Kidney glomerular epithelial cell (primary cell): Measurements from ENCODE around the gene SRP9.
A peak's percentile ranks its signal among the peaks of the same experiment; 100 is the strongest.

Source experiments
- DNase-seq: peaks from one replicate; lab custom pipeline; 2025; lab: John Stamatoyannopoulos, UW

SRP9 gene, protein sequence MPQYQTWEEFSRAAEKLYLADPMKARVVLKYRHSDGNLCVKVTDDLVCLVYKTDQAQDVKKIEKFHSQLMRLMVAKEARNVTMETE

DNA sequence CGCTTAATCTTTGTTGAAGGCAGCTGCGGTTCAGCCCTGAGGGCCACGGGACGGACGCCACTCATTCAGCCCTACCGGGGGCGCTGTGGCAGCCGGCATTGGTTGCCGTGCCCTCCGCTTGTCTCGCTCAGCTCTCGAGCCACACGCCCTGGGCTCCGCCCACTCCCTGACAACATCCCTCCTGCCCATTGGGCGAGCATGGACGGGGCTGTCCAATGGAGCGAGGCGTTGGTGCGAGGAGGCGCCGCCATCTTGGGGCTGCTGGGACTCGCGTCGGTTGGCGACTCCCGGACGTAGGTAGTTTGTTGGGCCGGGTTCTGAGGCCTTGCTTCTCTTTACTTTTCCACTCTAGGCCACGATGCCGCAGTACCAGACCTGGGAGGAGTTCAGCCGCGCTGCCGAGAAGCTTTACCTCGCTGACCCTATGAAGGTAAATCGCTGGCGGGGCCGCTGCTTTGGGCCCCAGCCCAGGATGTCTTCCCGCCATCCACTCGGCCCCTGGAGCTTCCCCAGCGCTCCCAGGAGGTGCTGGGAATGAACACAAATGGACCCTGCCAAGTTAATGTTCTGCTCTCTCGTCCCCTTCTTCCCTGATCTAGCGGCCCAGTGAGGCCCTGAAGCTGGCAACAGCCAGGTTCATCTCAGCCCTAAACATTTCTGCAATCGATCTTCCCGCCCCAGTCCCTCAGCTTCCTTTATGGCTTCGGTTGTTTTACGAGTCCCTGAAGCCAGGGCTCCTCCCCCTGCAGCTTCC, at the start of gene SRP9:
TSS of gene SRP9 (plus strand) at position 244 of the 754 bp plus-strand sequence. CDS start at position 359, 115 bp downstream.
- peak; percentile 95 for DNase-seq

DNA sequence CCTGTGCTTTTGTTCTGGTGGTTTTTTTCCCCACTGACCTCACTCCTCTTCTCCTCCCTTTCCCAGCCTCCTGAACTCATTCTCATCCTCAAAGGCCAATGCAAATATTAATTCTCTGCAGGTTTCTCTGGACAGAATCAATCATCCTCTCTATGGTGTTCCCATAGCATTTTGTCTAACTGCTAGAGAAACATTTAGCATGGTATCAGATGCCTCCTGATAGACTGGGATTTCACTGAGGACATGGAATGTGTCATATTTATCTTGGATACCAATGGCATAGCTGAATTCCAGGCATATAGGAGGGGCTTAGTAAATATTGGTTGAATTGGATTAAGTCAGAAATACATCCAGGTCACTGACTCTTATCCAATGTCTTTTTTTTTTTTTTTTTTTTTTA, 46.1 kb upstream of the SRP9 start:
- peak; percentile 5 for DNase-seq

DNA sequence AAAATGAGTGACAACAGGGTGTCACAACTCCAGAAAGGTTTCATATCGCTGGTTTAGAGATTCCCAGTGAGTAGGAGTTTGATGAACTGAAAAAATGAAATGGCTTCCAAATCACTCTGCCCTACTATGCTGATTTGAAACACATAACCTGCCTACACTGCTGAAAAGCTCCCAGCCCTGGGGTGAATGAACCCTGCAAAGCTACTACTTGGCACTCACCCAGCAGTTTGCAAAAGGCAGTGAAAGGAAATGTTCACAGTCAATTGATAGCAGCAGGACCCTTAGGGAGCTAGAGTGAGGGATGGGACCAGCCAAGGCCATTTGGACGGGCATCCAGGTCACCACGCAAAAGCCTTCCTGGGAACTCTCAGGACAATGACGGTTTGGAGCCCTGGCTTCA, 44.4 kb upstream of the SRP9 start:
- no peak for DNase-seq

DNA sequence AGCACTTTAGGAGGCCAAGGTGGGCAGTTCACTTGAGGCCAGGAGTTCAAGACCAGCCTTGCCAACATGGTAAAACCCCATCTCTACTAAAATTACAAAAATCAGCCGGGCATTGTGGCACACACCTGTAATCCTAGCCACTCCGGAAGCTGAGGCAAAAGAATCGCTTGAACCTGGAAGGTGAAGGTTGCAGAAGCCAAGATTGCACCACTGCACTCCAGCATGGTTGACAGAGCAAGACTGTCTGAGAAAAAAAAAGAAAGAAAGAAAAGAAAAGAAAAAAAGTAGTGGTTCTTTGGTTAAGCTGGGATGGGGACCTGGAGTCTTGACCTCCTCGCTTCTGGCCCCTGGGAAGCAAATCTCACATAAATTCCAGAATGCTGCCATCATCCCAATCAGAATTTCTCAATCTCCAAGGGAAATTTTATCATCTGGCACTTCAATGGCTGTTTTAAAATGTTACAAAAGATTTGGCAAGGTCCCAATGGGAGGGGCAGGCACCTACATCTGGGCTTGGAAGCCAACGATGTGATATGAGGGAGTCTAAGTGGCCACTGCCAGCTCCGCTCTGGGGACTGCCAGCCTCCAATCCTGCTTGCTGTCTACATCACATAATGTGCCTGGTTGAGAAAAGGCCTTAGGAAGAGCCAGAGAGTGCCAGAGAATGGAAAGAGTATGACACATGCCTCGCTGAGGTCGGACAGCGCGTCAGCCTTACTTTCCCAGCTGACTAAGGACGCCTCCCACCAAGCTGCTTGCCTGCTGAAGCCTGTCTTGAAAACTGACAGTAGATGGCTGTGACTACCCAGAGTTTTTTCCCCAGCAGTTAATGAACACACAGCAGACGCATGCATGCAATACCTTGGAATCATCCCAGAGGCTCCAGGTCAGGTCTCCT, 42.1 kb upstream of the SRP9 start:
- DNase-seq: peak; percentile 99

DNA sequence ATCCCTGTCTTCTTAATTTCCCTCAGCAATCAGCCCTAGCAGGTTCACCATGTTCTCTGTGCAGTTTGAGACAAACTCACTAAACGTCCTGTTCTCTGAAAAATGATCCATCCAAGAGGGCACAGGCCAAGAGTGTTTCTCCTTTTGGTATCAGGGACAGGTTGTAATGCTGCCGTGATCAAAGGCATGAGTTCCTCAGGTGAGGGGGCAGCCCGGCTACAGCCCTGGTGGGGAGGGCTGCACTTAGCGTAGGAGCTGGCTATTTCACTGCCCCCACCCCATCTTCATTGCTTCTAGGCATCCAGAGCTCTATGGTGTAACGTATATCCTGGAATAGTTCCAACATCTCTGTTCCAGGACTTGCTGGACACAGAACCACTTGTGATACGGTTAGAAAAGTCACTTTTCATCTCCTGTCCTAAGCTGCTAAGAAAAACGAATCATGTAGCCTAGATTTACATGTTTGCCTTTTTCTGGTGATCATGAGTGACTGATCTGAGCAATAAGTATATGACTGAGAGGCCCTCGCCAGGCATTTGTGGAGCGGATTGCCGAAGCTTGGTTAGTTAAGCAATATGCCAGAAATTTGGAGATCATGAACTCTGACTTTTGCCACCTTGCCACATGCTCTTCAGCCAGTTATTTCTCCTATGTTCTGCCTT, 41.1 kb upstream of the SRP9 start:
- peak; percentile 16 for DNase-seq

DNA sequence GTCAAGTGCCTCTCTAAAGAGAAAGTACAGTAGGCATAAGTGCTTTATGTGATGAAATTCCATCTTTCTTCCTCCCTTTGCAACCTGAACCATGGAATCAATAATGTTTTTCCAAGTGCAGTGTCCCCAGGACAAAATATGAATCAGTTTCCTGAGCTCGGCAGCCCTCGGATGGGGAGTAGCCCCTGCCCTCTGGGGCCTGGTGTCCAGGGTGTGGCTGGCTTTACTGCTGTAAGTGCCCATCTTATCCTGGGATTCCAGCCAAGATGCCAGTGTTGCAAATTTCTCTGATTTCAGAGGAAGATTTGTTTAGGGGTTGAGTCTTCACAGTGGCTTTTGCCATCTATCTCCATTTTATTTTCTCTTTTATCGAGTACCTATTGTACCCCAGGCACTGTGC, 40.5 kb upstream of the SRP9 start:
- DNase-seq: peak; percentile 16

DNA sequence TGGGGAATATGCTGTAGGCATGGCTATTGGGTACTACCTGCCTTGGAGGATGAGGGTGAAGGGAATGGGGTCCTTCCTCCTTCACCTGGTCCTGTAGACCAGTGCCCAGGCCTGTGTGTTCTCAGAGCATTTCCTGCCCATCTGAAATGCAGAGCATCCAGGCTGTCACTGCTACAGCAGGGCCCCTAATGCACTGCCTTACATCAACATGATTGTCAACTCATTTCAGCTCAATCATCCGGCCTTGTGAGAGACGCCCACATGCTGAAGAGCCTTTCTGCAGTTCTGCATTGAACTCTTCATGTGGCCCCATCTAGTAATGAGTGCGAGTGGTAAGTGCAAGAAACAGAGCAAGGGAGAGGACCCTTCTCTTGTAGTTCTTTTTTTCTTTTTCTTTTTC, 39.8 kb upstream of the SRP9 start:
- no peak for DNase-seq

DNA sequence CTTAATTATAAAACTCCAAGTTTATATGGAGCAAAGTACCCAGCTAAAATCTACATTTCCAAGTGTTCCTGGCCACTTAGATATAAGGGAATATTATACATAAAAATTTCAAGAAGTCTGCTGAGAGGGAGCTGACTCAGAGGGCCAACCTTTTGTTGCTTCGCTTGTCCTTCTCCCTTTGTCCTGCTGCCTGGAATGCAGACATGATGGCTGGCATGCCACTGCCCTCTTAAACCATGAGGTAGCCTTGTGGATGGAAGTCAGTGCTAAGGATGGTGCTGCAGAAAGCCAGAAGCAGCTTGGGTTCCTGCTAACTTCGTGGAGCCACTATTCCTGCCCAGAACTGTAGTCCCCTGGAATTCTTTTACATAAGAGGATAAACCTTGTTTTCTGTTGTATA, 38.9 kb upstream of the SRP9 start:
- no peak for DNase-seq

DNA sequence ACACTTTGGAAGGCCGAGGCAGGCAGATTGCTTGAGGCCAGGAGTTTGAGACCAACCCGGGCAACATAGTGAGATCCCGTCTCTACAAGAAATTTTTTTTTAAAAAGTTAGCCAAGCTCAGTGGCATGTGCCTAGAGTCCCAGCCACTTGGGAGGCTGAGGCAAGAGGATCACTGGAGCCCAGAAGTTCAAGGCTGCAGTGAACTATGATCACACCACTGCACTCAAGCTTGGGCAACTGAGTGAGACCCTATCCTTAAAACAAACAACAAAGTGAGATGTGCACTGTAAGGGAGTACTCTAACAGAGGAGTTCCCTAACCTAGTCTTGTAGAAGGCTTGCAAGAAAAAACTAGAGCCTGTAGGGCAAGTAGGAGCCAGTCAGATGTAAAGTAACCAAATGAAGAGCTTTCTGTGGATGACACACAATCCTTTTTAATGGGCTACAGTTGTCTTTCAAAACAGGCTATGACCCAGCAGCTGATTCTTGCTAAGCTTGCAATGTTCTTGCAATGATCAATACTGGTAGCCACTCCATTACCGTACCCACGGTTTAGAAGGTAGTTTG, 38.0 kb upstream of the SRP9 start:
- DNase-seq: no peak

DNA sequence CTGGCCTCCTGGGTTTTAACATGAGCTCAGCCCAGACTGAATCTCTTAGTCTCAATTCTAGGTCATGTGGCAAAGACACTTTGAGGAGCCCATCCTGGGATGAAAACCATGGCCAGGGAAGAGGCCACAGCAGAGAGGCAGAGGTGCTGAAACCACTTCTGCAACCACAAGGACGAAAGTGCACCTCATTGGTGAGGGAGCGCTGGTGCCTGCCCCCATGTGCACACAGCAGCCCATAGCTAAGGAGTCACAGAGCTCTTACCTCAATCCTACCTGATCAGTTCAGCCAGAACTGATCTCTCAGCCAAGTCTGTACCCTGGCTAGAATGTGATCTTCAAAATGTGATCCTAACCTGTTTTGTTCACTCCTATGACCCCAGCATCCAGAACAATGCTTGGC, 32.9 kb upstream of the SRP9 start:
- no peak for DNase-seq

DNA sequence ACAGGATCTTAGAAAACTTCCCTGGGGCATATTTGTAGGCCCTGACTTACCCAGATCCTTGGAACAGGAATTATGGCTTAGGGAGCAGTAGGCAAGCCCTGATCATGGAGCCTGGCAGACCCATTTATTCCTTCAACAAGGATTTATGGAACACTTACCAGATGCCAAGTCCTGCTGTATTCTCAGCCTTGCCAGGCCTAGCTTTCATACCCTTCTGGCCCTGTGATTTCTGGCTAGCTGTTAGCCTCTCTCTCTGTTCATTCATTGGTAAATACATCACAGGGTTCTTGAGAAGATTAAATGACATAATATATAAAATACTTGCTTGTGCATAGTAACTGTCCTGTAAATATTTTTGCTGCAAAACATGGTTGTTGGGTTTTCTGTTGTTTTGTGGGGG, 32.4 kb upstream of the SRP9 start:
- no peak for DNase-seq

DNA sequence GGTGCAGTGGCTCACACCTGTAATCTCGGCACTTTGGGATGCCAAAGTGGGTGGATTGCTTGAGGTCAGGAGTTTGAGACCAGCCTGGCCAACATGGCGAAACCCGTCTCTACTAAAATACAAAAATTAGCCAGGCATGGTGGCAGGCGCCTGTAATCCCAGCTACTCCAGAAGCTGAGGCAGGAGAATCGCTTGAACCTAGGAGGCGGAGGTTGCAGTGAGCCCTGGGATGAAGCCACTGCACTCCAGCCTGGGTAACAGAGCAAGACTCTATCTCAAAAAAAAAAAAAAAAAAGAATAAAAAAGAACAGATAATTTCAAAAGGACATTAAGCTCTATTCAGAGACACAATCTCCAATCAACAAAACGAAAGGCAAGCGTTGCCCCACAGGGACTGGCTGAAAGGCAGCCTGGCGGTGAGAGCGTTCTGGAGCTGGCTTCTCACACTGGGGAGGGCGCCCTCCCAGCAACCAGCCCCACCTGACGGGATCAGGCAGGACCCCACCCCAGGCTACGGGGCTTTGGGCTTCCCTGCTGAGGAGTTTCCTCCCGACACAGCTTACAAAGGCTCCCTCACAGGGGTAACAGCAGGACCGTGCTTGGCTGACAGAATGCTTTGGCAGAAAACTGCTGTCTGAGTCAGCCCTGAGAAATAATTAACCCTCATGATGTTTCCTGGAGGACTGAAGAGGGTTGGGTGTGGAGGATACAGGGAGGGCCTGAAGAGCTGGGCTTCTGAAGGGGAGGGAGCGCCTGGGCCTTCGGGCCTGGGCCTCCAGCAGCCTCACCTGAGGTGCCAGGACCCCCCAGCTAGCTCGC, 31.1 kb upstream of the SRP9 start:
- peak; percentile 93 for DNase-seq

DNA sequence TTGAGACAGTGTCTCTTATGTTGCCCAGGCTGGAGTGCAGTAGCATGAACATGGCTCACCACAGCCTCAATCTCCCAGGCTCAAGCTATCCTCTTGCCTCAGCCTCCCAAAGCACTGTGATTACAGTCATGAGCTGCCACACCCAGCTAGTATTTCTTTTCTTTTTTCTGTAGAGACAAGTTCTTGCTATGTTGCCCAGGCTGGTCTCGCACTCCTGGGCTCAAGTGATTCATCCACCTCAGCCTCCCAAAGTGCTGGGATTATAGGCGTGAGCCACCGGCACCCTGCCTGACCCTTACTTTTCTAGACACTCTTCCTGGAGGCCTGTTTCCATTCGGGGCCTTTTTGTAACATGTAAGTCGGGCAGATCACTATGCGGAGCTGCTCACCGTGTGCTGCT, 30.1 kb upstream of the SRP9 start:
- peak; percentile 33 for DNase-seq

DNA sequence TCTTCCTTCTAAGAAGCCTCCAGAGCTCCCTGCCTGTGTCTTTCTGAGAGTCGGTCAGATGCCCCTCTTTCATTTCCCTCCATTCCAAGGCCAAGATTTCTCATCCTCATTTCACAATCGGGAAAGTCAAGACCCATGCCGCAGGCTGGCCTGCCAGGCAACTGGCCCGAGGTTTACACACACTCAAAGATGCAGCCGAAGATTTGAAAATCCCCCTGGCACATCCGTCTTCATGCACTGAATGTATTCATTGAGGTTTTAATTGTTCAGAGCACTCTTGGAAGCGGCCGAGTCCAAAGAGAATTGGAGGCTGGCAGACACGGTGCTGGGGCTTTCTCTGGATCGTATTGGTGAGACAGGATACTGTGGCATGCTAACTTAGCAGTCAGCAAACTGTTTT, 29.1 kb upstream of the SRP9 start:
- DNase-seq: no peak

DNA sequence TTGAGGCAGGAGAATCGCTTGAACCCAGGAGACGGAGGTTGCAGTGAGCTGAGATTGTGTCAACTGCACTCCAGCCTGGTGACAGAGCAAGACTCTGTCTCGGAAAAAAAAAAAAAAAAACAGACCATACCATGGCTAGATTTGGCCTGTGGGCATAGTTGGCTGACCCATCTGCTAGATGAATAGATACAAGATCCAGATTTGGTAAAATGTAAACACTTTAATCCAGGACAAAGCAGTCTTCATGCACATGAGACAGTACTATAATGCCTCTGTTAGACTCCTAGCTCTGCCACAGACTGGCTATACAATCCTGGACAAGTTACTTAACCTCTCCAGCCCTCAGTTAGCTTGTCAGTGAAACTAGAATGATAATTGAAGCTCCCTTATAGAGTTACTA, 27.9 kb upstream of the SRP9 start:
- DNase-seq: no peak

DNA sequence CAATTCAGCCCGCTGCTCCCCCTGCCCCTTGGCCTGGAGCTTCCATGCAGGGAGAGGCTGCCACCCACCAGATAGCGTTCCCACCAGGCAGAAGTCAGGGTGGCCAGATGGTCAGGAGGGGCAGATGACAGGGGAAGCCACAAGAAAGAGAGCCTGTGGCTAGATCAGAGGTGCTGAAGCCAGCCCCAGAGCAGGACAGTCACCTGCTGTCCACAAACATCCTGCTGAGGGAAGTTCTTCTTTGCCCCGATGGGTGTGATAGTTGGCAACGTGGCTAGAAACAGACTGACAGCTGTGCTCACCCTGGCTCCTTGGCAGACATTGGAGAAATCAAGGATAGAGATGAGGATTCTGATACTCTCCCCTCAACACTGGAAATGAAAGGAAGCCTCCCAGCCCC, 27.2 kb upstream of the SRP9 start:
- no peak for DNase-seq

DNA sequence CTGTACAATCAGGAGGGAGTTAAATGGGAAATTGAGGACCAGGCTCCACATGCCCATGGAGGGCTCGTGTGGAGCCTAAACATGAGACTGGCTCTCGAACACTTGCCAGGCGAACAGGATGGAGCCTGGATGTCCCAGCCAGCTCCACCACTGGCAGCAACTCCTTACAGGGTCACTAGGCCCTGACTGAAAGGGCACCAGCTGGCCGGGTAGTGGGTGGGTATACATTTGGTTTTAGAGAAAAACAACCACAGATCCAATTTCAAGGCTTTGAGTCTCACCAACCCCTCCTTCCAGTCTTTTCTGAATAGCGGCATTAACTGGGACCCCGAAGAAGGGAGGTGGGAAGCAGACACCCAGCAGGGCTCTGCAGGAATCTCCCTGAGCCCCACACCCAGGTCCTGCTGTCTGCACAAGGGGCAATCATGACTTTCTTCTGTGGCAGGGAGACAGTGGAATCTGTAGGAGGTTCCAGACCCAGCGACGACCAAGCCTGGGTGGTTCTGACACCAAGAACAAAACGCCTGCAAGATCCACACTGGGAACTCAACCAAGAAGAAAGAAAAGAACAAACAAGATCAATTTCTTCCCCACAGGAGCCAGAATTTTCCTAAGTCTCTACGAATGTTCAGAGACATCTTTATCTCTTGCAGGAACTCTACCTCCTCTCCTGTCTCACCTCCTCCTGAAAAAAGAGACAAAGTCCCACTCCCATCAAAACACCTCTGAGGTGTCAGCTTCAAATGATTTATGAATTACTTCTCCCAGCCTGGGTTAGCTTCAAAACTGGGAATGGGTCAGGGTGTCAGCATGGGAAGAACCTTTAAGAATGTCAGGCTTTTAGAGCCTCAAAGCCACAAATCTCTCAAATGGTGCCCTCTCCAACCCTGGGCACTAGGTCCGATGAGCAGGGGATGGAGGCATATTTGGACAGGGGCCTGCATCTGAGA, 26.5 kb upstream of the SRP9 start:
- no peak for DNase-seq

DNA sequence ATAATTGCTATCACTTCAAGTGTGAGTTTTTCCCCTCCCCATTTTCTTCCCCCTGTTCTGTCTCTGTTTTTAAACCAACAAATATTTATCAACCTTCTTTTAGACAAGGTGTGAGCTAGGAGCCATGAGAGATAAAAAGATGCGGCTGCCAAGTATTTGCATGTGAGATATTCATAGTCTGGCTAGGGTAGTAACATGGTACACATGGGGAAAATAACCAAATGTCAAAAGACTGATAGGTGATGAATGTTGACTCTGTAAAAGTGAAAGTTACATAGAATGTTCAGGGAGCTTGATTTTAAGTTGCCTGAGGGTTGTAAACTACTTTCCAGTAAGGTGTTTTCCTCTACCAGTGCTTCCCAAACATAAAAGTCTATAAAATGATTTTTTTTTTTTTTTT, 25.4 kb upstream of the SRP9 start:
- no peak for DNase-seq

DNA sequence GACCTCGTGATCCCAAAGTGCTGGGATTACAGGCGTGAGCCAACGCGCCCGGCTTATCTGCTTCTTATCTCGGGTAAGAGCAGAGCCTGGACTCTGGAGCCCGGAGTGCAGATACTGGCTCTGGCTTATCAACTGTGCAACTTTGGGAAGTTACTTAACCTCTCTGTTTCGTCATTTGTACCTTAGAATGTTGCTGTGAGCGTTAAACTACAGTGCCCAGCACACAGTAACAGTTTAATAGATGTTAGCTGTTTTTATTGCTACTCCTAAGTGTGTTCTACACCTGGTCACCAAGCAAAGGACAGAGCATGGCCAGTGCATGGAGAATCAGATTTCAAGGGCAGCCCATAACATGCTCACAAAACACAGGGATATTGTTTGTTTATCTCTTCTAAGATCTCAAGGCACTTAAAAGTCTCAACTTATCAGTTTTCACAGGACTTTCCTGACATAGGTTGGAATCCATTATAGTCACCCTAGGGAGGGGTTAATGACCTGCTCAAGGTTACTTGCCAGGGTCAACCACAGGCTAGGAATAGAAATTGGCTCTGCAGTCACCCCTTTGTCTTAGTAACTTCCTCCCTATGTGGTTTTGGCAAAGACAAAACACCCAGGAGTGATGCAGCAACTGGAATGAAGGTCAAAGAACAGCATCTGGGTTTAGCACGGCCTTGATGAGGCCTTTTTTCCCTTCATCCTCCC, 22.5 kb upstream of the SRP9 start:
- DNase-seq: peak; percentile 48
